Stimulated activated CD8-positive, alpha-beta memory T cell treated with anti-CD3 and anti-CD28 coated beads, Interleukin-7, amount 100 ng/mL, for 24 hours (primary cell): ENCODE data around the gene PCDH9.

Experiments used
- DNase-seq: peaks from one replicate; pipeline ENCODE4 v3.0.0-alpha.2; 2020; ENCODE audit warnings: low read depth

PCDH9 gene

GRCh38 chr13:66459143-66459542, 771.0 kb downstream of the PCDH9 start:
- DNase-seq: no peak

- no peak for DNase-seq
Observed at GRCh38 chr13:66446413-66446812, 783.7 kb downstream of the PCDH9 start.

GRCh38 chr13:66443926-66444325, 786.2 kb downstream of the PCDH9 start:
- no peak for DNase-seq

DNA sequence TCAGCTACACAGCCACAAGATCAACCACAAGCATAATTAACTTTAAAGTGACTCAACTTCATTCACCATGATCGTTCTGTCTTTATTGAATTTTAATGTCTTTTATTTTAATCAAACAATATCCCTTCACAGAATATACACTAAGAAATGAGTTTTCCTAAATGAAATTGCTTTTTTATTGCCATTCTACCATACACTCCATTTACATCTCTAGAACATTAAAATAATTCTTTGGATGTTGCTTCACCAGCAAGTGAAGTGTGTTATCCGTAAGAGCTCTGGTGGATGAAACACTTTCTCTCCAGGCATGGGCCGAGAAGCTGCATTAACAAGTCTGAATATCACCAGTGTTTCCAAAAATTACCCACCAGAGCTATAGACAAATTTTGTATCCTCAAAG, 789.2 kb downstream of the PCDH9 start:
- DNase-seq: no peak

GRCh38 chr13:66430728-66431127, 799.4 kb downstream of the PCDH9 start:
- no peak for DNase-seq

DNA sequence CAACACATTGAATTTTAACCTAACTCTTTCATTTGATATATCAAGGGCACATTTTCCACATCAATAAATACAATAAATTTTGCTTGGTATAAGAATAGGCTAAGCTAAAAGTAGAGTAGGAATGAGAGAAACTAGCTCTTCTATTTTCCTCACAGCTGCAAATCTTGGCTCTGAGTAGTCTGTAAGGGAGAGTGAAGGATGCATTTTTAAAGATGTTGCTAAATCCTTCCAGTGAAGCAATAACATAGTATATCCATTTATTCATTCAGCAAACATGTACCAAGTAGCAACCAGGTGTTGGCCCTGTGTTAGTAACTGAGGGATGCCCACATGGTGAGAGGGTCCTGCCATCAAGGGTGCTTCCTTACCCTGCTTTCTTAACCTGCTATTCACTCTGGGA, 799.9 kb downstream of the PCDH9 start:
- no peak for DNase-seq

DNA sequence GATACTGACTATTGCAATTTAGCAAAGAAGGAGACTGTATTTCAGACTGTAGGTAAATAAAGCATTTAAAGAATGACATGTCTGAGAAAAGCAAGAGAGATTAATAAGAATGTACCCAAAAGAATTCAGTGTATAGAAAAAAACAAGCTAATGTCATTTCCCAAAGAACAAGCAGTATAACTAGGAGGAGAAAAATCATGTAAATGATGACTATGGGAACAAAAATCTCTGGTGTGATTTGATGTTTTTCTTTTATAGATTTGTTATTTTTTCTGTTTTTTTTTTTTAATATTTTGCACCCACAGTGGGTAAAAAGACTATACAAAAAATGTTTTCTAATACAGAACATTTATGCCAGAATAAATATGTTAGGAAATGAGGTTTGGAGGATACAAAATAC, 801.0 kb downstream of the PCDH9 start:
- DNase-seq: no peak

DNA sequence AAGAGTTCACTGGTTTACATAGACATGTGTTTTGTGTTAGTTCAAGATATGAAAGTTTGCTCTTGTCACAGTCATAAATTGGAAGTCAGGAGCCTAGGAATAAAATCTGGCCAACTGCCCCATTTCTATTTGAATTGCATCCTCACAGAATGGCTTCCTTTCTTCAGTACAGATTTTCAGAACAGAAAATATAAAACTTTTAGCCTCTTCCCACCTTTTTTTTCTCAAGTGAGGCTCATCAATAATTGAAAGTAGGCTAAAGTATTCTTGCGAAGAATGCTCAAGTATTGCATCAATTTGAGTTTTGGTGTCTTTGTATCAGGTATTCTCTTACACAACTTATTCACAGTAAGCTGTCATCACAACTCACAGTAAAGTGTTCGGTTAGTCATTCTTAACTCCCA, 802.7 kb downstream of the PCDH9 start:
- DNase-seq: no peak

- DNase-seq: no peak
Observed at GRCh38 chr13:66425741-66426140, 804.4 kb downstream of the PCDH9 start.

DNA sequence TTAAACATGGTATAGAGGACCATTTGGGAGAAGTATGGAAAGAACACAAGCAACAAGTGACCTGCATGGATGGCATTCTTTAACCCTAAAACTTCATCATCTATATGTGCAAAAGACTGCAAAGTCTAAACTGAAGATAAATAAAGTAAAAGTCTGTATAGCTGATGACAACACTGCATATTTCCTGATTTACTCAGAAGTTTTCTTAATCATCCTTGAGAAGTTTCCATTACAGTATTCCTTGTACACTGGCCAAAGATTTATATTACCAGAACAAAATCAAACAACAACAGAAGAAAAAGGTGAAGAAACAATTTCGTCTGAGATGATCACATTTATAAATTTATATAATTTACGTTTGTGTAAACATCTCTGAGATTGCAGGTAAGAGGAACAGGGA, 805.7 kb downstream of the PCDH9 start:
- DNase-seq: no peak

GRCh38 chr13:66415444-66415843, 814.7 kb downstream of the PCDH9 start:
- DNase-seq: no peak

DNA sequence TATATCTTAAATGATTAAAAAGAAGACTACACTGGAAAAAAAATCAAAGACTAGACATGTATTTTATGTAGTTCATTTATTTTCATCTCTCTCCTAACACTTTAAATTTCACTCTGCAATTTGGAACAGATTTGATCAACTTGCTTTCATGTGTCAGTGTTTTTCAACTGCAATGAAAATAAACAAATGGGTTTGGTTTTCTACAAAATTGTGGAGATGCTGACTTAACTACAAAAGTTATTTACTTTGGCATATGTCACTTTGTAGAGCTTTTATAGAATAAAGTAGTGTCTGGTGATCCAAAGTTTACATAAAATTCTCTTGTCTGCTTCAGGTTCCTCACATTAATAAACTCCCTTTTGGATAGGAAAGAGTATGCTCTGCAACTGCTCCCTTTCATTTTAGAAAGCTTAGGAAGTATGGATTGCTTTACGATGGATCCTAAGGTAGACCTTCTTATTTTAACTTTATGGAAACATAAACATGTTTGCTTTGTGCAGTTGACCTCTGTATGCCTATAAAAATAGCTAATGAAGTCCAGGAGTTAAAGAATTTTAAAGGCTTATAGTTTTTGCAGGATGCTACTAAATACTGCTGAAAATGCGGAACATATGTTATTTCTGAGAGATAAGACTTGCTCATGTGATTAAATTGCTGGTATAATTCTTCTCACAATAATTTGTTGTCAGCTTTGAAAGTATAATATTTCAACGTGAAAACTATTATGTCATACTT, 815.9 kb downstream of the PCDH9 start:
- DNase-seq: no peak

GRCh38 chr13:66410314-66410713, 819.8 kb downstream of the PCDH9 start:
- DNase-seq: no peak

DNA sequence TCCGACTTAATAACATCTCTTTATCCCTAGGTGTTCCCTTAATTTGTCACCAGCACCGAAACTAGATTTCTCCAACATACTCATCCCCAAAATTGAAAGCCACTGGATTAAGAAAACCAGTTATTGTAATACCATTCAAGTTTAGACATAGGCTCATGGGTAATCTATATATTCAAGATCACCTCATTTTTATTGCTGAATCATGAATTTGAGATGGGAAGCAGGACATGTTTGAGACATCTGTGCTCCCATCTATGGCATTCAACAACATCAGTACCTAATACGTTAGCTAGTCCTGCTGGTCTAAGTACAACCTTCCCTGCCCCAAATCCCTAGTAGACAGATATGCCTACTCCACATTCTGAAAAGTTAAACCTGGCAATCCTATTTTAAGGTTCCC, 820.6 kb downstream of the PCDH9 start:
- no peak for DNase-seq

DNA sequence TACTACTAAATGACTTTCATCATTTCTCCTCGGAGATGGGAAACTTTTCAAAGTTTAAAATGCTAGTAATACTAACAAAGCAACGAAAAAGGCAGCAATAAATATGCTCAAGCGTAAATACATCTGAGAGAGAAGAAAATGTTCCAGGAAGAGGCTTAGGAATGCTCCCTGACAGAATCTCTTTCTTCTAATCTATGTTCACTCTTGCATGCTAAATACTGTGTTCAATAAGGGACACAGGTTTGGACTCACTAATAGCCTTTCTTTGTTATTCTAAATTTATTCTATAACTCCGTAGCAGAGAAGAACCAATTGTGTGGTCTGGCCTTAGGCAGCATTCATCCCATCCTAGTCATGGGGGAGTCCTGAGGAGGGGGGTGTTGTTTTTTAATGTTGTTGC, 823.0 kb downstream of the PCDH9 start:
- DNase-seq: no peak

GRCh38 chr13:66405908-66406802, 824.0 kb downstream of the PCDH9 start:
- DNase-seq: no peak

DNA sequence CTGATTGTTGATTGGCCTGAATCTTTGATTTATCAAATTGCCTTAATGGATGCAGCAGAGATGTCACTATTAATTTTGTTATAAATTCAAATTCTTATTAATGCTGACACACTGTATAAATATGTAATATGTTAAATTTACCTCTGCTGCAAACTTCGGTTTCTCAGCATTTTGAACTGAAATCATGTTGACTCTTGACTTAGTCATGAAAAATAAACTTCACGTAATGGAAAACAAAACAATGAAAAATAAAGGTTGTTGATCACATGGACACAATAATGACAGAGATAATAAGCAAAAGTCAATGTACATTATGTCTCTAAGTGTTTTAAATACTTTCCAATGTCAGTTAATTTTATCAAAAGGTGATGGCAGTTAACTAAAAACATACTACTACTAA, 827.6 kb downstream of the PCDH9 start:
- no peak for DNase-seq

GRCh38 chr13:66402066-66402465, 828.1 kb downstream of the PCDH9 start:
- DNase-seq: no peak

GRCh38 chr13:66400292-66400691, 829.8 kb downstream of the PCDH9 start:
- DNase-seq: no peak

GRCh38 chr13:66399873-66400272, 830.3 kb downstream of the PCDH9 start:
- no peak for DNase-seq

- no peak for DNase-seq
Observed at GRCh38 chr13:66397133-66397532, 833.0 kb downstream of the PCDH9 start.

DNA sequence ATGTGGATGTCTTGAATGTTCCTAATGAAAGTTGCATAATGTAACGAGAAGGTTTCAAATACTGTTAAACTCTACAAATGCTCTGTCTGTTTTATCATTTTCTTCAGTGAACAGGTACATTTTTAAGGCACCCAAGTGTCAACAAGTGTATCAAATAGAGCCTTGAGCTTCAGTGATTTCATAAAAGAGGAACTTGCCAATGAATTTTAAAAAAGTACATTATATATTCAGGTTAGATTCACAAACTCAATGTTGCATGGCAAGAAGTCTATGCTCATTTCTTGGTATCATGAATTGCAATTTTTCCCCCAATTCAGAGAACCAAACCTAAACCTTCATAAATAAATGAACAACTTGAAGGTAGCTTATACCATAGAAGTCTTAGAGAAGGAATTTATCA, 838.8 kb downstream of the PCDH9 start:
- no peak for DNase-seq

DNA sequence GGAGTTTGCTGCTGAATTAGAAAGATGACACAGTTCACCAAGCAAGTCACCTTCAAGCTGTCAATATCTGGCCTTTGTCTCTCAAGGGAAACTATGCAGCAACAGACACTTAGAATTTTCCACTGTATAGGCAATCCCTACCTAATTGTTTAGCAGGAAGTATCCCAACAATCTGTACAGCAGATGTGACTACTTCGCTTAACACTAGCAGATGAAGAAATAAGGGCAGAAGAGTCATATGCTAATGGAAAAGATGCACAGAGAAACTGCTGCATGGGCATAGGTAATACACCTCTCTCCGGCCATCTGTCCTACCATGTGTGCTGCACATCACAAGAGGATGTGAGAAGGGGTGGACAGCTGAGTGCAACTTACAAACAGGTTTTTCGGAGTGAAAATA, 851.2 kb downstream of the PCDH9 start:
- no peak for DNase-seq

DNA sequence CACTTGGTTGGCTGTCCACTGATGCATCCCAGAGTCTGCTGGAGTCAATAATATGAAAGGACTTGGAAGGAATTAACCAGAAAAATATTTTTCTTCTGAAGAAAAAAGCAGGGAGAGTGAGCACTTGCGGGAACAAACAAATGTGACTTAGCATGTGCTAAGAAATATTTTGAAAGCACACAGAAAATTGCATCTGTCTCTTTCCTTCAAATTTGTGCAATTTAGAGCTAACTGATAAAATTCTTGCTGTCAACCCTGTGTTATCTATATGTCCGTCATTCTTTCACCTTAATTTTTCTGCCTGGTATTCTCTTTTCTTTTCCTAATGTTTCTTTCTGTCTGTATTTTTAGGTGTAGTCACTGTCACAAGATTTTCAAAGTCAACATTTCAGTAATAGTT, 852.6 kb downstream of the PCDH9 start:
- no peak for DNase-seq
